ENCODE data around the gene SDHAF1.

Gene SDHAF1

DNA sequence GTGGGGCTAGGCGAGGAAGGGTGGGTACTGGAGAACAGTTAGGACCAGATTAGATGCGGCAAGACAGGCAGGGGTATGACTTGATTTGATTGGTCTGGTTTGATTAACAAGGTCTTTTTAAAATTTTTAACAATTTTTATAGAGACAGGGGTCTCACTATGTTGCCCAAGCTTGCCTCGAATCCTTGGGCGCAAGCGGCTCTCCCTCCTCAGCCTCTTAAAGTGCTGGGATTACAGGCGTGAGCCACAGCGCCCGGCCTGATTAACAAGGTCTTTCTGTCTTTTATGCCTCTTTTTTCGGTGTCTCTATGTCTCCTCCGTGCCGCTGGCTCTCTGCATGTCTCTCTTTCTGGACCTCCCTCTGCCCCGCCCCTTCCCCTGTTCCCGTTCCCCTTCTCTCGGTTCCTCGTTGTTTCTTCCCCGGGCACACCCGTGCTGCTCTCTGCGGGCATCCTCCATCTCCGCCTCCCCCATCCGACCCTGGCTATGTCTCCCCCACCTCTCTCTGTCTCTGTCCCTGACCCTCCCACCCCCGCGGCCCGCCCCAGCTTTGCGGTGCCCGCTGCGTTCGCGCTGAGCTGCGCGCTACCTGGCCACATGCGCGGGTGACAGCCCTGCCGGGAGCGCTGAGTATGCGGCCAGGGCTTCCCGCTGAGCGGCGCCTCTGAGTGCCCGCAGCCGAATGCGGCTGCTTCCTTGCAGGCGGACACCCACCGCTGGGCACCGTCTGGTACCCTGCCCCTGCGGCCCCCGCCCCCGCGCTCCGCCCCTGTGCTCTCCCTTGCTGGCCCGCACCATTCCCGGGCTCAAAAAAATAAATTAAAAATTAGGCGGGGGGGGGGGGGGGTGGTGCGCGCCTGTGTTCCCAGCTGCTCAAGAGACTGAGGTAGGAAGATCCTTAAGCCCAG, 8.1 kb upstream of the SDHAF1 start:
- DNase-seq (ENCODE audit: low spot score) = no peak

DNA sequence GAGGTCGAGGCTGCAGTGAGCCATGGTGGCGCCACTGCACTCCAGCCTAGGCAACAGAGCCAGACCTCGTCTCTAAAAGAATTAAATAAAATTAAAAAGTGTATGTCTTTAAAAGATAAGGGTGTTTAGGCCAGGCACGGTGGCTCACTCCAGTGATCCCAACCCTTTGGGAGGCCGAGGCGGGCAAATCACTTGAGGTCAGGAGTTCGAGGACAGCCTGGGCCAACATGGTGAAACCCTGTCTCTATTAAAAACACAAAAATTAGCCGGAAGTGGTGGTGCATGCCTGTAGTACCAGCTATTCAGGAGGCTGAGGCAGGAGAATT, 7.5 kb upstream of the SDHAF1 start:
- no peak for DNase-seq (ENCODE audit: low spot score)

DNA sequence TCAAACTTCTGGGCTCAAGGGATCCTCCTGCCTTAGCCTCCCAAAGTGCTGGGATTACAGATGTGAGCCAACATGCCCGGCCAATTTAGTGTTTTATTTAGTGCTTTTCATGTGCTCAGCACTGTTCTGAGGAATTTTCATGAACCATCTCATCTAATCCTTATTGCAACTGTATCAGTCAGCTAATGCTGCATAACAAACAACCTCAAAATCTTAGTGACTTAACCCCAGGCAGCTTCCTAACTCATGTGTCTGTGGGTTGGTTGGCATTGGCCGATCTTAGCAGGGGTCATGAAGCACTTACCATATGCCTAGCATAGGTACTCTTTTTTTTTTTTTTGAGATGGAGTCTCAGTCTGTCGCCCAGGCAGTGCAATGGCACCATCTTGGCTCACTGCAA, 6.2 kb upstream of the SDHAF1 start:
- DNase-seq (ENCODE audit: low spot score) = no peak

DNA sequence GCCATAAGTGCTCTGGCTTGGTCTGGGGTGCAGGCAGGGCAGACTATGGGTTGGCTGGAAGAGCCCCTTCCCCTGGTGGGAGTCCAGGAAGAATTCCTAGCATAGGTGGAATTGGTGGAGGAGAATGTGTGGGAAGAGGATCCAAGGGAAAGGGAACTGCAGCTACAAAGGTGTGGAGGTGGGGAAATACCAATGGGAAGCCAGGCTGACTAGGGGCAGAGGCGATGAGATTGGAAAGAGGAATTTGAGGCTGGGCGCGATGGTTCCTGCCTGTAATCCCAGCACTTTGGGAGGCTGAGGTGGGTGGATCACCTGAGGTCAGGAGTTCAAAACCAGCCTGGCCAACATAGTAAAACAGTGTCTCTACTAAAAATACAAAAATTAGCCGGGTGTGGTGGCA, 4.8 kb upstream of the SDHAF1 start:
- DNase-seq (ENCODE audit: low spot score) = no peak

DNA sequence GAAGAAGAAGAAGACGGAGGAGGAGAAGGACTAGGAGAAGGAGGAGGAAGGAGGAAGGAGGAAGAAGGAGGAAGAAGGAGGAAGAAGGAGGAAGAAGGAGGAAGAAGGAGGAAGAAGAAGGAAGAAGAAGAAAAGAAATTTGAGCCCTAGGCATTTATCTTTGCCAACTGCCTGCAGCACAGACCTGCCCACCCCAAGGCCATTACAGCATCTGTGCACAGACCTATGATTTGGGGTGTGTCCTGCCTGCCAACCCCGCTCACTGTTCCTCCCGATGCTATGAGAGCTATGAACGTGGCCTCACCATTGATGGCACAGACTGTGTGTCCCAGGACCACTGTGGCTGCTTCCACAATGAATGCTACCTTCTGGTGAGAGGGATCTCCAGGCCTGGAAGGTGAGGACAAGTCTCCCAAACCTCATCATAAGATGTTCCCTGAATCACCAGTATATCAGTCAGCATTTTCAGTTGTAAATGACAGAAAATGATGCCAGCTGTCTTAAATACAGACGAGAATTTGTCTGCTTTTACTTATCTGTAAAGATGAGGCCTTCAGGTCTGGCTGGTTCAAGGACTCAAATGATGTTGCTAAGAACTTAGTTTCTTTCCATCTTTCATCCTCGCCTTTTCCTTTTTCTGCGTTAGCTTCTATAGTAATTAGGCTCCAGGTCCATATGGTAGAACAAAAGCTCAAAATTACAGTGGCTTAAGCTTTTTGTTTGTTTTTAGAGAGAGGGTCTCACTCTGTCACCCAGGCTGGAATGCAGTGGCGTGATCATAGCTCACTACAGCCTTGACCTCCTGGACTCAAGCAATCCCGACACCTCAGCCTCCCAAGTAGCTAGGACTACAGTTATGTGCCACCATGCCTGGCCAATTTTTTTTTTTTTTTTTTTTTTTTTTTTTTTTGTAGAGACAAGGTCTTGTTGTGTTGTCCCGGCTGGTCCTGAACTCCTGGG, 3.9 kb upstream of the SDHAF1 start:
- DNase-seq (ENCODE audit: low spot score) = no peak

DNA sequence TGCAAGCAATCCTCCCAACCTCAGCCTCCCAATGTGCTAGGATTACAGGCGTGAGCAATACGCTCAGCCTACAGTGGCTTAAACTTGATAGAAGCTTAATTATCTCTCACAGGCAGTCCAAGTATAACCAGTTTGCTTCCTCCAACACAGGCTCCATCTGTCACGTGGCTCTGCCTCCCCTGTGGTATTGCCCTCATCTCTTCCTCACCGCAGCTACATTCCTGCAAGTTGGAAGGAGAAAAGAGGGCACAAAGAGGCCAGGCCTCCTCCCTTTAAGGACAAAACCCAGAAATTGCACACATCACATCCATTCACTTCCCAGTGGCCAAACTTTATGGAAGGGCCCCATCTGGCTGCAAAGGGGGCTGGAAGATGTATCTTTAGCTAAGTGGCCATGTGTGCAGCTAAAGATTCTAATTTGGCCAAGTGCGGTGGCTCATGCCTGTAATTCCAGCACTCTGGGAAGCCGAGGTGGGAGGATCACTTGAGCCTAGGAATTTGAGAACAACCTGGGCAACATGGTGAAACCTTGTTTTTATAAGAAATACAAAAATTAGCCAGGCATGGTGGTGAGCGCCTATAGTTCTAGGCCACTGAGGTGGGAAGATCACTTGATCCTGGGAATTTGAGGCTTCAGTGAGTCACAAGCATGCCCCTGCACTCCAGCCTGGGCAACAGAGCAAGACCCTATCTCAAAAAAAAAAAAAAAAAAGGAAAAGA, 3.1 kb upstream of the SDHAF1 start:
- DNase-seq (ENCODE audit: low spot score) = no peak

DNA sequence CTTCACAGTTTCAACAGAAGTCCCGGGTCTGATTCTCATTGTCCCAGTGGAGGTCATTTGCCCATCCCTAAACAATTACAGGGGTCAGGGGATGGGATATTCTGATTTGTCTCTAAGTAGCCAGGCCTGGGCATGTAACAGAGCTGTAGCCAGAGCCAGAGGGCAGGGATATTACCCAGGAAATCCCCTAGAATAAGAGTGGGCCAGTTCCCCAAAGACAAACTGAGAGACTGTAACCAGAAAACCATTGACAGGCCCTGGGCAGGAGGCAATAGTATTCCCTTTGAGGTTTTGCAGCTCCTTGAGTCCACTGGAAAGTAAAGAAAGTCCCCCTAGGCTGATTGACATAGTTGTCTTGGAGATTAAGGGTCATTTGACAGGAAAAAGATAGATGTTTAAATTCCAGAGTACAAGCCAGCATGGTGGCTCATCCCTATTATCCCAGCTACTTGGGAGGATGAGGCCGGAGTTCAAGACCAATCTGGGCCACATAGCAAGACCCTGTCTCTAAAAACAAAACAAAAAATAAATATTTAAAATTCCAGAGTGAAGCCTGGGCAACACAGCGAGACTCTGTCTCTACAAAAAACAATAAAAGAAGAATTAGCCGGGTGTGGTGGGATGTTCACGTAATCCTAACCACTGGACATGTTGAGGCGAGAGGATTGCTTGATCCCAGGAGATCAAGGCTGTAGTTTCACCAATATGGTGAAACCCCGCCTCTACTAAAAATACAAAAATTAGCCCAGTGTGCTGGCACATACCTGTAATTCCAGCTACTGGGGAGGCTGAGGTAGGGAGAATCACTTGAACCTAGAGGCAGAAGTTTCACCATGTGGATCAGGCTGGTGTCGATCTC, 1.9 kb upstream of the SDHAF1 start:
- no peak for DNase-seq (ENCODE audit: low spot score)

DNA sequence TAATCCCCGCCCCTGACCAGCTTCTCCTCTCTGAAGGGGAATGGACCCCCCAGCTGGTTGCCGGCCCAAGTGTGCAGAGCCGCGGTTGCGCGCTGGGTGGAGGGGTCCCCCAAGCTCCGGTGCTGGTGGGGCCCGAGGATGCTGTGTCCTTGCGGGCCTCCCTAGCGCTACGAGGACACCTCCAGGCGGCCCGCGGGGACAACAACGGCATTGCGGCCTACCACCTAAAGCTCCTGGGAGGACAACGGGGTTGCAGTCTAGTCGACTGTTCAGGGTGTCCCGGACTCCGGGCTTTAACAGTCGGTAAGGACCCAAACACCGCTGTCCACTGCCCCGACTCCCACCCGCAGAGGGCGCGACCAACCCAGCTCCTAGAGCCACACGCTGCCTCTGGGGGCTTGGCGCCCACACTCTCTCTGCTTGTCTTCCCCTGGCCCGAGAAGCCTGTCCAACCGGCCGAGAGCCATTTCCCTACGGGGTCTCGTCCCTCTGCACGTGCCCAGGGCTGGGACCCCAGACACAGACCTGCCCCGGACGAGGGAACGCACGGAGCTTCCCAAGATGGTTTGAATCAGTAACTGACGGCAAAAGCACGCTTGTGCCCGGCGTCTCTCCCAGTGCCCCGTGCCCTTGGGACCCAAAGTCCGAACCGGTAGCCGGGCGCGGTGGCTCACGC, 927 bp upstream of the SDHAF1 start:
- DNase-seq (ENCODE audit: low spot score) = no peak

DNA sequence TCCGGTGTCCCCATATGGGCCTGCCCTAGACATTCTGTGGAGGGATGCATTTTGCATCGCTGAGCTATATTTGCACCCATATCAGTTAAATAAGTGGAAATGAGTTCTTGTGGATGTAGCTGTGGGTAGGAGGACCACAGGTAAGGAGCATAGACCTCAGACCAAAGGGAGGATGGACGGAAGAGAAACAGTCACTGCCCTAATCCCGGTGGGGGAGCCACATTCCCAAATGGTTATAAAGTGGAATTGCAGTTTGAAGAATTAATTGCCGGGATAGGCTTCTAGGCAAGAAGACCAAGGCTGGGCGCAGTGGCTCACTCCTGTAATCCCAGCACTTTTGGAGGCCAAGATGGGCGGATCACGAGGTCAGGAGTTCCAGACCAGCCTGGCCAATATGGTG, 1.8 kb downstream of the SDHAF1 start:
- no peak for DNase-seq (ENCODE audit: low spot score)

DNA sequence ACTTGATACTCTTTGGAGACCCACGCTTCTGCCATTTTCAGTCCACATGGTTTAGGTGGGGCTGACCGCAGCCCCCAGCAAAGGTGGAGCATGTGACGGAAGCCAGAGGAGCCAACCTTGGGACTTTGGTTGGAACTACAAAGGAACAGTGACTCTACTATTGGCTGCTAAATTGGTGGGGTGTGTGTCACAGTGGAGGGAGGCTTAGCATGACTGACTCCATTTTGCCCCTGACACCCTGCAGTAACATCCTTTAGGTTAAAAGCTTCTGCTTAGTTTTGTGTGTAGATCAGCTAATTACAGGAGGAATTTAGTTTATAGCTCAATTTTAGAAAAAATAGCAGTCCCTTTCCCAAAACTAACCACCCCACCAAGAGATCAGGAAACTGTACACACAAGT, 6.6 kb downstream of the SDHAF1 start:
- no peak for DNase-seq (ENCODE audit: low spot score)

DNA sequence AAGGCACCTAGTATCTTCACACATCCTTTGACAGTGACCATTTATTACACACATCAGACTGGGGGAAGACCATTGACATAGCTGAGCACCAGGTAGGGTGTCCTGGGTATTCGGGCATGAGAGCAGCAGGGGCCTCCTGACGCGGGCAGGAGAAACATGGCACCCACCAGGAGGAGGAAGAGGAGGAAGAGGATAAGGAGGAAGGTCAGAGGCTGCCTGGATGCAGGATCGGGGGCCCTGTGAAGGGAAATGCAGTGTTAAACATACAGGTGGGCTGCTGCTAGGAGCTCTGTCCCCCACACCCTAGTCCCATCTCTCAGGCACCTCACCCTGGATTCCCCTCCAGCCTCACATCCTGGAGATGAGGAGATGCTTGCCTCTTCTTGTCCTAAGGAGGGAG, 8.3 kb downstream of the SDHAF1 start:
- DNase-seq (ENCODE audit: low spot score) = no peak

DNA sequence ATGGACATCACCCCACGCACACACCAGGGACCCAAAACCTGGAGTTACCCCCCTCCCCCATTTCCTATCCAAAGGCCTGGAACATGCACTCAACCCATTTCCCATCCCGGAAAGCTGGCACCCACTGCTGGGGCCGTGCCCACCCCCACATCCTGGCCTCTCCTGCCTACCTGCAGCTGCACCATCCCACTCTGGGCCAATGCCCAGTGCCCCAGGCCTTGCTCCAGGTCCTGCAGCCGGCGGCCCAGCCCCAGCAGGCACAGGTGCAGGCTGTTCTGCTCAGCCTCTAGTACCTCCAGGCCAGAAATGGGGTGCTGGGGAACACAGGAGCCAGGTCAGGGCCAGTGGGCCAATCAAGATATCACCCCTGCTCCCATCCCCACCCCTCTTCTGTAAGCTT, 12.0 kb downstream of the SDHAF1 start:
- DNase-seq (ENCODE audit: low spot score) = no peak

DNA sequence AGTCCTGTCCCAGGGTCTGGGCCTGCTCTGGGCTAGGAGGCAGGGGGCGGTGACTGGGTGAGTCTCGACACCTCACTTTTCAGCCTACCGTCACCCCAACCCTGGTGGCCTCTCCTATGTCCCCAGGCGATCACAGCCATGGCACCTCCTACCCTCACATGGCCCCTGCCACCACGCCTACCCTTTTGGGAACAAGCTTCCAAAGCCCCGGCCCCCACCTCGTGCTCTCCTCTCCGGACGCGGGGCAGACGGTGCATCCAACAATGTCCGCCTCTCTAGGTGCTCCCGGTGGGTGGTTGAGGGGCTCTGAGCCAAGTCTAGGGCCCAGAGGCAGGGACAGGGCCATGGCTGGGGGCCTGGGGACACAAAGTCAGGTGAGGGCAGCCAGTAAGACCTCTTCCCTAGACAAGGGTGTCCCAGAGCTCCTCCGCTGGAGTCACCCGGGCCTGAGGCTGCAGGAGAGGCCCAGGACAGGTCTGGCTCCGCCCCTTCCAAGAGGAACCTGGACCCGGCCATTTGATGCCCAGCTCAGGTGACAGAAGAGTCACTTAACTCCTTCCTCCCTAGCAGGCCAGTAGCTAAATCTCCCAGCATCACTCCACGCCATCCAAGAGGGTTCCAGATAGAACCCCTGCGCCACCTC, 13.5 kb downstream of the SDHAF1 start, which contains the start of gene SYNE4:
Gene SYNE4 (minus strand): TSS at position 478 of the 643 bp plus-strand sequence. CDS start 132 bp downstream, at position 346.
- no peak for DNase-seq (ENCODE audit: low spot score)

DNA sequence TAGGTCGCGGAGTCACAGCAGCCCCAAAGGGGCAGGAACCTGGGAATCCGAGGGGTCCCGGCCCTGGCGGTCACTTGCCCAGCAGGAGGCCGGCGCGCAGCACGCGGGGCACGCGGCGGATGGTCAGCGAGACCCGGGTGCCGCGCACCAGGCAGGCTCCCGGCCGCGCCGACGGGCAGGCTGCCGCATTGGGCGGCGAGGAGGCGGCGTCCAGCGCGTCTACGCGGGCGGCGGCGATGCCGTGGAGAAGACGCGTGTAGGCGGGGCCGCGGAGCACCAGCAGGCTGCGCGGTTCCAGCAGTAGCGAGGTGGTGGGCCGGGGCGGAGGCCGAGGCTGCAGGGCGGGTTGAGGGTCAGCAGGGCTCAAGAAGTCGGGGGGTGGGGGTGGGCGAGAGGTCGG, 14.2 kb downstream of the SDHAF1 start:
- peak; percentile 44 for DNase-seq (ENCODE audit: low spot score)

DNA sequence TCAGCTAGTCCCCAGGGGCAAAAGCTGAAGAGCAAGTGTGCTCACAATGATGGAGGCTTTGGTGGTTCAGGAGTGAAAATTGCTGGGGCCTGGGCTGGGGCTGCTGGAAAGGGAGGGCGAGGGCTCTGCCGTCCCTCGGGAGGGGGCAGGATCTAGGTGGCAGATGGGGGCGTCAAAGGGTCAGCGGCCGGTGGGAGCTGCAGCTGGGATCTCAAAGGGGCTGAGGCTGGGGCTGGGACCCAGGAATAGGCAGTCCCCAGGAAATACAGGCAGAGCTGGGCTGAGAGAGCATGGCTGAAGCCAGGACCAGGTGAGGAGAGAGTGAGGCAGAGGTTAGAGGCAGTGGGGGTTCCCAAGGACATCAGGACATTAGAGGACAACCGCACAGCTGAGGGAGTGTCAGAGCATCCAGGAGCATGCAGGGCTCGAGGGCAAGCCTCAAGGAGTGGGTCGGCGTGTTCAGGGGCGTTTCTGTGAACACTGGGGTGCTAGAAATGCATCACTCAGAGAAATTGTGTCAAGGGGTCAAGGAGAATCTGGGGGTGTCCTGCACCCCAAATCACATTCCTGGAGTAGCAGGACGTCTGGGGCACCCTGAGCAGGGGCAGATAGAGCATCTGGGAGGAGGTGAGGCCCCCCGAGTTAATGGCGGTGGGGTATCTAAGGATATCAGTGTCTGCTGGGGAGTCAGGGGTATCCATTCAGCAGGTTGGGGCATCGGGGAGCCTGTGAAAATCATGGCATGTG, 14.8 kb downstream of the SDHAF1 start:
- no peak for DNase-seq (ENCODE audit: low spot score)

DNA sequence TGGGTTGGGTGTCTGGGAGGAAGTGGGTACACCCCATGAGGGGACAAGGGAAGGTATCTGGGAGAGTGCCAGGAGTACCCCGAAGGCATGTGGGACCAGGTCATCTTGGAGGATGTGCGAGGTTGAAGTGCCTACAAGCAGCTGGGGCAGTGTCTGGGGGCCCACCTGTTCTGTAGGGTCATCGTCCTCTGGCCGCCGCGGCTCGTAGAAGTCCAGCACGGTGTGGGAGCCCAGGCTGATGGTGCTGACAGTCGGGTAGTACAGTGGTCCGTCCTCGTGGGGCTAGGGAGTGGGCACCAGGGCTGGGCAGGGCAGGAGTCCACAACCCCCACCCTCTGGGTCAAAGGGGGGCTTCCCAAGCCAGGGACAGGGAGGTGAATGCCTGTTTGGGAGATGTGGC, 15.4 kb downstream of the SDHAF1 start:
- no peak for DNase-seq (ENCODE audit: low spot score)

DNA sequence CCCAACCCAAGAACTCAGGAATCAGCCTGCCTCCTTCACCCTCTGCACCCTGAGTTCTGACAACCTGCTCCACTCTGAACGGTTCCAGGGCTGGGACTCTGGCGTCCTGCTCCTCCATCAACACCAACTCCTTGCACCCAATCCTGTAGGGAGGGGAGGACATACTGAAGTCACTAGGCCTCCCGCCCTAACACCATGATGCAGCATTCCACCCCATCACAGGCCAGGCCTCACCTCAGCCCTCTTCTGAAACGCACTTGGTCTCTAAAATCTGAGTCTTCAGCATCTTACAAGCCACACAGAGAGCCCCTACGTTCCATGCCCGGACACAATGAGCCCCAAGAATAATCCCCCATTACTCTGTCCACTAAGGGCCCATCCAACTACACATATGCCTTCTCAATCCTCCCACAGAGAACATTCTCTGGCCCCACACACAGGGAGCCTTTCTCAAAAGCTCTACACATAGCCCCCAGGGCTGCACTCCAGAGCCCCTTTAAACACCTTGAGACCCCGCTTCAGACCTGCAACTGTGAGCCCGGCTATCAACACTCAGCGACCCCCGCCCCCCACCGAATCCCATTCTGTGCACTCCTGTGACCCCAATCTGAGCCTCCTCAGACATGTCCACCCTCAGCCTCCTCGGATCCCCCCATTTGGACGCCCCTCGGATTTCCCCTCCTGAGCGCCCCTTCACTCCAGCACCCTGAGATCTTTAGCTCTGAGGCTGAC, 18.5 kb downstream of the SDHAF1 start:
- DNase-seq (ENCODE audit: low spot score) = peak; percentile 55

DNA sequence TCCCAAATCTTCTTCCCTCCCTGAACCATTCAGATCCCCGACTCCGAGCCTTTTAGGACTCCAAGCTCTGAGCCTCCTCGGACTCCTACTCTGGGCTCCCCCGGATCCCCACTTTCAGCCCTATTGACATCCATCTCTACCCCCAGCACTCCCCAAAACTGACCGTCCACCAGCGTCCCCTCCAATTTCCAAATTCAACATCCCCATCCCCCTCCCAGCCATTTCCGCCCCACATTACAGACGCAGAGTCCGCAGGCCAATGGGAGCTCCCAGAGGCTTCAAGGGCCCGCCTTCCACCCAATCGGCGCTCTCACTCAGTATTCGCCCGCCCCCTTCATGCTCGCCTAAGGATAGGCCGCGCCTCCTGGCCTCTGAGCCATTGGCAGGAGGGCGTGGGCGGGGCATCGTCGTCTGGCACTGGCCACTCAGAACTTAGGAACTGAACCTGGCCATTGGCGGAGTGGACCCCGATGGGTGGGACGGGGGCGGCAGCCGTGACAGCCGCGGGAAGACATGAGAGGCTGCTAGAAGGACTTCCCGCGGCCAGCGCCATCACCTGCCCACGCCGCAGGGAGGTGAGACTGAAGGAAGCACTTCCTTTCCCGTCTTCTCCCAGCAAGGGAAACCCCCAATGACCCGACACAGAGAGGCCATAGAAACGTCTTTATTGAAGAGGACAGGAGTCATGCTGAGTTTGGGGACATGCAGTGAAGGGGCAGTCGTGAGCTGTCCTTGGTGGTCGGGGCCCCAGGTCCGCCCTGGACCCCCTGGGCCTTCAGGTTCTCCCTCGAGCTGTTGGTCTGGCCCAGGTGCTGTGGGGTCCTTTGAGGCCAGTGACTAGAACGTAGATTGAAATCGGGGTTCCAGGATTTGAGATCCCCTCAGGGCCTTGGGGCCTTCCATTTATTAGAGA, 19.3 kb downstream of the SDHAF1 start, which contains the start of gene ALKBH6:
Gene ALKBH6 (minus strand): TSS at position 202 of the 913 bp plus-strand sequence. CDS start 816 bp downstream, outside the sequence.
- peak; percentile 99 for DNase-seq (ENCODE audit: low spot score)
